HepG2 (cell line): ENCODE data around the gene RNH1. TPM values are rescaled to one million over a fixed set of nuclear protein-coding genes. Genes with fewer than 3 reads are reported as not detected.

Experiments
- AKAP8 ChIP-seq: sonication (generic); formaldehyde crosslinking; IDR thresholded peaks from 2 replicates; pipeline ENCODE4 v1.5.1; 2020; ENCODE audit warnings: mild to moderate bottlenecking, missing genetic modification reagents
- CENPX ChIP-seq: sonication (generic); formaldehyde crosslinking; IDR thresholded peaks from 2 replicates; pipeline ENCODE4 v1.9.0; 2021; ENCODE audit warnings: mild to moderate bottlenecking, missing genetic modification reagents, moderate library complexity
- GTF3A ChIP-seq: sonication (generic); formaldehyde crosslinking; conservative IDR thresholded peaks from 2 replicates; pipeline ENCODE4 v1.4.0; 2020; ENCODE audit warnings: mild to moderate bottlenecking, missing genetic modification reagents
- HIVEP1 ChIP-seq: sonication (generic); formaldehyde crosslinking; IDR thresholded peaks from 2 replicates; pipeline ENCODE4 v1.4.0; 2020; ENCODE audit warnings: mild to moderate bottlenecking, missing genetic modification reagents
- LCORL ChIP-seq, 2 experiments: fragments of 450-650 bp in 1 of 2; sonication (generic) in 1 of 2; formaldehyde crosslinking in 1 of 2; IDR thresholded peaks; 2 replicates each; pipeline versions ENCODE4 v1.5.0 to v1.6.1; 2017 to 2020; ENCODE audit warnings: antibody characterized with exemption in 1 of 2, missing genetic modification reagents in 1 of 2
- MXD4 ChIP-seq: IDR thresholded peaks from 2 replicates; pipeline ENCODE4 v1.6.1; 2016; ENCODE audit warnings: mild to moderate bottlenecking, missing biosample characterization, missing genetic modification reagents
- PHF20 ChIP-seq: sonication (generic); formaldehyde crosslinking; IDR thresholded peaks from 2 replicates; pipeline ENCODE4 v1.5.0; 2020; ENCODE audit warnings: mild to moderate bottlenecking, missing genetic modification reagents
- SPEN ChIP-seq: sonication (generic); formaldehyde crosslinking; IDR thresholded peaks from 2 replicates; pipeline ENCODE4 v1.5.1; 2020; ENCODE audit warnings: low read depth, mild to moderate bottlenecking, missing genetic modification reagents
- SRY ChIP-seq: sonication (generic); formaldehyde crosslinking; IDR thresholded peaks from 2 replicates; pipeline ENCODE4 v1.8.0; 2022; ENCODE audit warnings: mild to moderate bottlenecking, missing genetic modification reagents
- TBP ChIP-seq: sonication (generic); formaldehyde crosslinking; IDR thresholded peaks from 2 replicates; pipeline ENCODE4 v1.5.0; 2020; ENCODE audit warnings: missing genetic modification reagents
- ZFP62 ChIP-seq: sonication (generic); formaldehyde crosslinking; IDR thresholded peaks from 2 replicates; pipeline ENCODE4 v1.4.0; 2020; ENCODE audit warnings: missing genetic modification reagents
- ZFP90 ChIP-seq: sonication (generic); formaldehyde crosslinking; IDR thresholded peaks from 2 replicates; pipeline ENCODE4 v1.8.0; 2022; ENCODE audit warnings: missing genetic modification reagents, mild to moderate bottlenecking, inconsistent platforms, borderline replicate concordance
- ZNF256 ChIP-seq: sonication (generic); formaldehyde crosslinking; conservative IDR thresholded peaks from 2 replicates; pipeline ENCODE4 v1.4.0; 2020; ENCODE audit warnings: missing genetic modification reagents
- ZNF407 ChIP-seq: sonication (generic); formaldehyde crosslinking; IDR thresholded peaks from one replicate; pipeline ENCODE4 v1.5.1; 2020; ENCODE audit warnings: mild to moderate bottlenecking, missing genetic modification reagents; ENCODE audit errors: not compliant biosample characterization
- ZNF446 ChIP-seq: sonication (generic); formaldehyde crosslinking; IDR thresholded peaks from 2 replicates; pipeline ENCODE4 v1.5.0; 2020; ENCODE audit warnings: mild to moderate bottlenecking, missing genetic modification reagents
- polyA plus RNA-seq, 8 experiments: library from polyadenylated mRNA; depleted of rRNA in 3 of 8; stranded (reverse) in 7 of 8; unstranded in 1 of 8; fragments of >200 nt; fragmentation: Illumina TruSeq in 4 of 8; extraction: Trizol in 4 of 8; gene quantifications; 2 replicates each; pipeline versions ENCODE4 v1.2.1 to v1.2.3, GENCODE V29; 2011 to 2016; ENCODE audit warnings: low read depth in 4 of 8, missing spikeins in 1 of 8, mixed read lengths in 1 of 8; ENCODE audit not compliant: insufficient read depth in 1 of 8
- total RNA-seq, 5 experiments: library from RNA; depleted of rRNA; stranded (reverse); fragments of >200 nt; fragmentation: Illumina TruSeq; extraction: Trizol; gene quantifications; 2 replicates each; pipeline ENCODE4 v1.2.3, GENCODE V29; 2016; ENCODE audit warnings: low read depth in 1 of 5
- TF ChIP-seq, protein P1 (sequence below): sonication (generic); formaldehyde crosslinking; IDR thresholded peaks from 2 replicates; pipeline ENCODE4 v1.9.0; 2022; ENCODE audit warnings: missing genetic modification reagents, mild to moderate bottlenecking, borderline replicate concordance
- TF ChIP-seq, protein P2 (sequence below): sonication (generic); formaldehyde crosslinking; IDR thresholded peaks from 2 replicates; pipeline ENCODE4 v1.8.1; 2023; ENCODE audit warnings: mild to moderate bottlenecking, missing genetic modification reagents
- TF ChIP-seq, protein P3 (sequence below): sonication (generic); formaldehyde crosslinking; IDR thresholded peaks from 2 replicates; pipeline ENCODE4 v1.5.0; 2020; ENCODE audit warnings: mild to moderate bottlenecking, low read depth, missing genetic modification reagents, borderline replicate concordance
- TF ChIP-seq, protein P4 (sequence below): sonication (generic); formaldehyde crosslinking; IDR thresholded peaks from 2 replicates; pipeline ENCODE4 v1.4.0; 2020; ENCODE audit warnings: mild to moderate bottlenecking, missing genetic modification reagents

RNH1 gene
- total and polyA plus RNA-seq, 2 of the 13 experiments (the other 11 are each of a cell fraction or from before 2014, with no cell fraction given), result 36.0 to 74.1 TPM

GRCh38 chr11:450809-451451, 56.1 kb downstream of the RNH1 start (continued):
- TF ChIP-seq HIVEP1 (CRISPR knock-in tag) (no peak; the same call in 1 of the 2 replicates), ZFP90 (CRISPR knock-in tag) (no peak), CENPX (CRISPR knock-in tag) (no peak), PHF20 (no peak), SPEN (CRISPR knock-in tag) (peak; percentile 49), TBP (no peak), ZNF256 (CRISPR knock-in tag) (no peak), LCORL (IDR thresholded peaks at IDR 0.05) (no peak), LCORL (CRISPR knock-in tag; IDR thresholded peaks at IDR 0.05) (no peak), AKAP8 (CRISPR knock-in tag) (no peak), ZFP62 (no peak), ZNF446 (CRISPR knock-in tag) (no peak), ZNF407 (CRISPR knock-in tag) (no peak), GTF3A (CRISPR knock-in tag) (no peak), MXD4 (CRISPR knock-in tag) (peak; percentile 53; the same call in 1 of the 2 replicates), SRY (CRISPR knock-in tag) (no peak)
- TF ChIP-seq, protein P1, sequence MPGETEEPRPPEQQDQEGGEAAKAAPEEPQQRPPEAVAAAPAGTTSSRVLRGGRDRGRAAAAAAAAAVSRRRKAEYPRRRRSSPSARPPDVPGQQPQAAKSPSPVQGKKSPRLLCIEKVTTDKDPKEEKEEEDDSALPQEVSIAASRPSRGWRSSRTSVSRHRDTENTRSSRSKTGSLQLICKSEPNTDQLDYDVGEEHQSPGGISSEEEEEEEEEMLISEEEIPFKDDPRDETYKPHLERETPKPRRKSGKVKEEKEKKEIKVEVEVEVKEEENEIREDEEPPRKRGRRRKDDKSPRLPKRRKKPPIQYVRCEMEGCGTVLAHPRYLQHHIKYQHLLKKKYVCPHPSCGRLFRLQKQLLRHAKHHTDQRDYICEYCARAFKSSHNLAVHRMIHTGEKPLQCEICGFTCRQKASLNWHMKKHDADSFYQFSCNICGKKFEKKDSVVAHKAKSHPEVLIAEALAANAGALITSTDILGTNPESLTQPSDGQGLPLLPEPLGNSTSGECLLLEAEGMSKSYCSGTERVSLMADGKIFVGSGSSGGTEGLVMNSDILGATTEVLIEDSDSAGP (CRISPR knock-in tag), result 0 out of 2 replicates have a peak, but pooled peaks have one; percentile 47
- TF ChIP-seq, protein P2, sequence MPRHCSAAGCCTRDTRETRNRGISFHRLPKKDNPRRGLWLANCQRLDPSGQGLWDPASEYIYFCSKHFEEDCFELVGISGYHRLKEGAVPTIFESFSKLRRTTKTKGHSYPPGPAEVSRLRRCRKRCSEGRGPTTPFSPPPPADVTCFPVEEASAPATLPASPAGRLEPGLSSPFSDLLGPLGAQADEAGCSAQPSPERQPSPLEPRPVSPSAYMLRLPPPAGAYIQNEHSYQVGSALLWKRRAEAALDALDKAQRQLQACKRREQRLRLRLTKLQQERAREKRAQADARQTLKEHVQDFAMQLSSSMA, result no peak
- TF ChIP-seq, protein P3, sequence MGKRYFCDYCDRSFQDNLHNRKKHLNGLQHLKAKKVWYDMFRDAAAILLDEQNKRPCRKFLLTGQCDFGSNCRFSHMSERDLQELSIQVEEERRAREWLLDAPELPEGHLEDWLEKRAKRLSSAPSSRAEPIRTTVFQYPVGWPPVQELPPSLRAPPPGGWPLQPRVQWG, result no peak
- TF ChIP-seq, protein P4, sequence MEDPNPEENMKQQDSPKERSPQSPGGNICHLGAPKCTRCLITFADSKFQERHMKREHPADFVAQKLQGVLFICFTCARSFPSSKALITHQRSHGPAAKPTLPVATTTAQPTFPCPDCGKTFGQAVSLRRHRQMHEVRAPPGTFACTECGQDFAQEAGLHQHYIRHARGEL (CRISPR knock-in tag), result no peak; the same call in 1 of the 2 replicates
